H1 (cell line): ENCODE measurements around the gene AP3D1. TPM values are rescaled to one million over a fixed set of nuclear protein-coding genes. Genes with fewer than 3 reads are reported as not detected.

Experiments
- CTCF ChIA-PET: fragments of 300-600 bp; sonication (Branson Sonifier 250); formaldehyde crosslinking; loops from one replicate; lab custom pipeline; 2021; ENCODE audit not compliant: partially characterized antibody; lab: Charles Lee
- POLR2A ChIA-PET: fragments of 300-600 bp; sonication (Branson Sonifier 250); formaldehyde crosslinking; loops from one replicate; lab custom pipeline; 2021; ENCODE audit warnings: inconsistent platforms; ENCODE audit not compliant: partially characterized antibody; lab: Charles Lee
- DNase-seq, 2 experiments: peaks; one replicate each; pipeline versions ENCODE4 v3.0.0 to v3.0.0-alpha.2; 2010 to 2022; ENCODE audit warnings: low spot score in 2 of 2, low read depth in 1 of 2, mixed read lengths in 1 of 2
- FAIRE-seq: peaks from 2 replicates; lab custom pipeline; 2011; peaks lifted over from hg19 to GRCh38; lab: Jason Lieb, UNC
- H2AFZ ChIP-seq: 2 replicates; pipeline ENCODE4 v1.8.1; 2012; ENCODE audit warnings: low read length, inconsistent platforms
- H2AK5ac ChIP-seq: 2 replicates; pipeline ENCODE4 v1.6.1; 2013; ENCODE audit warnings: low read depth, low read length
- H2BK120ac ChIP-seq: replicated peaks from 2 replicates; pipeline ENCODE3; 2013; ENCODE audit warnings: low read depth, low read length, inconsistent platforms
- H2BK12ac ChIP-seq: 2 replicates; pipeline ENCODE4 v1.6.1; 2013; ENCODE audit warnings: low read depth, low read length
- H2BK15ac ChIP-seq: 2 replicates; pipeline ENCODE4 v1.6.1; 2013; ENCODE audit warnings: low read length
- H2BK20ac ChIP-seq: 2 replicates; pipeline ENCODE4 v1.6.1; 2013; ENCODE audit warnings: low read length
- H2BK5ac ChIP-seq: 2 replicates; pipeline ENCODE4 v1.6.1; 2013; ENCODE audit warnings: low read depth, low read length
- H3K14ac ChIP-seq: 2 replicates; pipeline ENCODE4 v1.6.1; 2013; ENCODE audit warnings: inconsistent platforms; ENCODE audit not compliant: insufficient read length
- H3K18ac ChIP-seq: 2 replicates; pipeline ENCODE4 v1.6.1; 2013; ENCODE audit warnings: low read length; ENCODE audit errors: extremely low read depth
- H3K23ac ChIP-seq: 2 replicates; pipeline ENCODE4 v1.6.1; 2013; ENCODE audit warnings: inconsistent platforms; ENCODE audit not compliant: insufficient read length
- H3K23me2 ChIP-seq: 2 replicates; pipeline ENCODE4 v1.6.1; 2013; ENCODE audit warnings: low read depth, low read length
- H3K27ac ChIP-seq: 2 replicates; pipeline ENCODE4 v1.6.1; 2011; ENCODE audit warnings: low read depth, low read length, inconsistent platforms
- H3K27me3 ChIP-seq, 4 experiments: replicated peaks in 1 of 4; 1 replicate in 1 of 4; 2 replicates in 3 of 4; pipeline versions ENCODE4 v1.6.1 to v1.8.1; 2011 to 2013; ENCODE audit warnings: low read length in 3 of 4, mild to moderate bottlenecking in 3 of 4, inconsistent platforms in 2 of 4, mixed read lengths in 2 of 4, moderate library complexity in 1 of 4; ENCODE audit not compliant: control insufficient read depth in 3 of 4, insufficient read depth in 3 of 4; ENCODE audit errors: extremely low read depth in 1 of 4
- H3K36me3 ChIP-seq, 4 experiments: 2 replicates each; pipeline versions ENCODE4 v1.6.1 to v1.8.1; 2011 to 2013; ENCODE audit warnings: mild to moderate bottlenecking in 4 of 4, low read length in 3 of 4, moderate library complexity in 2 of 4, control low read depth in 1 of 4, inconsistent platforms in 1 of 4; ENCODE audit not compliant: insufficient read depth in 4 of 4, control insufficient read depth in 2 of 4
- H3K4ac ChIP-seq: replicated peaks from 2 replicates; pipeline ENCODE3; 2013; ENCODE audit warnings: low read length, low read depth, mixed read lengths, inconsistent platforms; ENCODE audit not compliant: insufficient read length
- H3K4me1 ChIP-seq, 4 experiments: replicated peaks in 1 of 4; 1 replicate in 1 of 4; 2 replicates in 3 of 4; pipeline versions ENCODE4 v1.6.1 to v1.8.1; 2011 to 2013; ENCODE audit warnings: low read length in 3 of 4, inconsistent platforms in 2 of 4, mixed read lengths in 1 of 4; ENCODE audit not compliant: insufficient read depth in 4 of 4, control insufficient read depth in 3 of 4
- H3K4me2 ChIP-seq, 2 experiments: 2 replicates each; pipeline versions ENCODE4 v1.6.1 to v1.8.1; 2011 to 2013; ENCODE audit warnings: low read depth in 2 of 2, low read length in 2 of 2, control low read depth in 1 of 2, inconsistent platforms in 1 of 2, mild to moderate bottlenecking in 1 of 2; ENCODE audit not compliant: insufficient read depth in 1 of 2
- H3K4me3 ChIP-seq, 4 experiments: fragments of 200-600, 300-600 bp in 1 of 4; sonication (generic), shearing (Covaris generic), sonication (Bioruptor Twin) in 1 of 4; 2 replicates each; pipeline versions ENCODE4 v1.5.1 to v1.8.1; 2011 to 2016; ENCODE audit warnings: low read length in 4 of 4, low read depth in 3 of 4, control low read depth in 2 of 4, inconsistent platforms in 2 of 4, mild to moderate bottlenecking in 2 of 4, mixed read lengths in 1 of 4, moderate library complexity in 1 of 4; ENCODE audit not compliant: insufficient read depth in 2 of 4; ENCODE audit errors: extremely low read depth in 1 of 4
- H3K56ac ChIP-seq: replicated peaks from 2 replicates; pipeline ENCODE3; 2013; ENCODE audit warnings: low read depth, mild to moderate bottlenecking, mixed read lengths, low read length, inconsistent platforms; ENCODE audit not compliant: insufficient read length
- H3K79me1 ChIP-seq: 2 replicates; pipeline ENCODE4 v1.6.1; 2013; ENCODE audit warnings: low read depth, low read length, control low read depth
- H3K79me2 ChIP-seq, 2 experiments: 2 replicates each; pipeline versions ENCODE4 v1.6.1 to v1.8.1; 2012 to 2013; ENCODE audit warnings: low read length in 2 of 2, mild to moderate bottlenecking in 2 of 2, inconsistent platforms in 1 of 2; ENCODE audit not compliant: insufficient read depth in 2 of 2, control insufficient read depth in 1 of 2
- H3K9ac ChIP-seq, 4 experiments: replicated peaks in 1 of 4; 1 replicate in 1 of 4; 2 replicates in 3 of 4; pipeline versions ENCODE4 v1.6.1 to v1.8.1; 2011 to 2013; ENCODE audit warnings: low read depth in 3 of 4, low read length in 3 of 4, control low read depth in 2 of 4, mild to moderate bottlenecking in 2 of 4, moderate library complexity in 2 of 4, inconsistent platforms in 1 of 4; ENCODE audit errors: extremely low read depth in 1 of 4
- H3K9me3 ChIP-seq, 2 experiments: 2 replicates each; pipeline versions ENCODE4 v1.6.1 to v1.8.1; 2012 to 2013; ENCODE audit warnings: mild to moderate bottlenecking in 2 of 2, moderate library complexity in 2 of 2, control low read depth in 1 of 2, inconsistent platforms in 1 of 2, low read depth in 1 of 2, low read length in 1 of 2, mixed read lengths in 1 of 2; ENCODE audit not compliant: insufficient read depth in 2 of 2
- H4K20me1 ChIP-seq, 2 experiments: replicated peaks in 1 of 2; 2 replicates each; pipeline versions ENCODE3 to v1.8.1; 2011 to 2013; ENCODE audit warnings: inconsistent platforms in 2 of 2, low read length in 2 of 2, mild to moderate bottlenecking in 1 of 2; ENCODE audit not compliant: insufficient read depth in 2 of 2, control insufficient read depth in 1 of 2
- H4K5ac ChIP-seq: 2 replicates; pipeline ENCODE4 v1.6.1; 2013; ENCODE audit warnings: low read length, low read depth, mixed read lengths, inconsistent platforms; ENCODE audit not compliant: insufficient read length
- H4K8ac ChIP-seq: 2 replicates; pipeline ENCODE4 v1.8.0; 2013; ENCODE audit warnings: mild to moderate bottlenecking, moderate library complexity, low read length, inconsistent platforms; ENCODE audit not compliant: insufficient read depth; ENCODE audit errors: extremely low read depth
- H4K91ac ChIP-seq: replicated peaks from 2 replicates; pipeline ENCODE3; 2013; ENCODE audit warnings: low read length, mixed read lengths, inconsistent platforms; ENCODE audit not compliant: insufficient read length
- CTBP2 ChIP-seq: IDR thresholded peaks from 2 replicates; pipeline ENCODE4 v1.7.0; 2011; ENCODE audit warnings: borderline replicate concordance, mild to moderate bottlenecking, moderate library complexity, mixed read lengths, low read length; ENCODE audit not compliant: insufficient read depth, insufficient read length
- EGR1 ChIP-seq: IDR thresholded peaks from 2 replicates; pipeline ENCODE4 v1.6.1; 2011; ENCODE audit warnings: low read depth, low read length, borderline replicate concordance
- HDAC2 ChIP-seq, 2 experiments: fragments of 300-600 bp in 1 of 2; sonication (generic) in 1 of 2; IDR thresholded peaks; 2 replicates each; pipeline ENCODE4 v1.6.1; 2011 to 2012; ENCODE audit warnings: low read depth in 2 of 2, low read length in 2 of 2, mild to moderate bottlenecking in 2 of 2, moderate library complexity in 2 of 2, borderline replicate concordance in 1 of 2, inconsistent platforms in 1 of 2
- HDAC6 ChIP-seq: IDR thresholded peaks from one replicate; pipeline ENCODE4 v1.7.1; 2012; ENCODE audit warnings: low read depth, mild to moderate bottlenecking, inconsistent platforms, low read length, moderate library complexity
- POLR2A ChIP-seq, 2 experiments: IDR thresholded peaks; 1 replicate in 1 of 2; 2 replicates in 1 of 2; pipeline ENCODE4 v1.6.1; 2011; ENCODE audit warnings: low read depth in 2 of 2, low read length in 2 of 2, mild to moderate bottlenecking in 2 of 2; ENCODE audit errors: control extremely low read depth in 1 of 2
- RAD21 ChIP-seq, 2 experiments: IDR thresholded peaks in 1 of 2; conservative IDR thresholded peaks in 1 of 2; 2 replicates each; pipeline ENCODE4 v1.6.1; 2011; ENCODE audit warnings: low read depth in 2 of 2, low read length in 2 of 2, improper control_type of control experiment in 1 of 2, inconsistent platforms in 1 of 2, mild to moderate bottlenecking in 1 of 2, moderate library complexity in 1 of 2
- TBP ChIP-seq: IDR thresholded peaks from 2 replicates; pipeline ENCODE4 v1.6.1; 2011; ENCODE audit warnings: low read depth, low read length, improper control_type of control experiment
- TEAD4 ChIP-seq: IDR thresholded peaks from 2 replicates; pipeline ENCODE4 v1.6.1; 2012; ENCODE audit warnings: low read depth, low read length, inconsistent platforms, mixed read lengths
- WGBS, 2 experiments: shearing (Covaris generic) in 1 of 2; methylation state at CpG; one replicate each; pipeline versions ENCODE4 v1.1.6 to v1.1.7; 2013 to 2015; ENCODE audit warnings: low lambda C conversion rate in 2 of 2, mixed read lengths in 2 of 2, inconsistent platforms in 1 of 2, low coverage in 1 of 2, missing lambda C conversion rate in 1 of 2; ENCODE audit not compliant: insufficient replicate concordance in 2 of 2, insufficient coverage in 1 of 2, insufficient read length in 1 of 2; ENCODE audit errors: extremely low coverage in 1 of 2, missing lambda C conversion rate in 1 of 2; 5-methylcytosine and 5-hydroxymethylcytosine counted together
- polyA plus RNA-seq, 7 experiments: library from polyadenylated mRNA; depleted of rRNA in 3 of 7; stranded (reverse) in 5 of 7; unstranded in 2 of 7; fragments of >200 nt in 5 of 7; fragments of 200-250 nt in 2 of 7; gene quantifications; 1 replicate in 5 of 7; 2 replicates in 1 of 7; 4 replicates in 1 of 7; pipeline versions ENCODE4 v1.2.1 to v1.2.3, GENCODE V29; 2011 to 2013; ENCODE audit warnings: missing spikeins in 2 of 7, mixed read lengths in 2 of 7
- total RNA-seq: library from RNA; stranded (reverse); fragmentation: NEBNext Ultra II Directional; extraction: Animal tissue kit (Norgen Biotek cat#: 25700); gene quantifications from 2 replicates; pipeline ENCODE4 v1.2.1, GENCODE V29; 2021
- TF ChIP-seq, protein P1 (sequence below): IDR thresholded peaks from 2 replicates; pipeline ENCODE4 v1.6.1; 2011; ENCODE audit warnings: low read depth, mild to moderate bottlenecking, low read length; ENCODE audit not compliant: insufficient read depth

AP3D1 gene
- total and polyA plus RNA-seq, 2 of the 8 experiments (the other 6 are each of a cell fraction or from before 2014, with no cell fraction given): 161 to 174 TPM

DNA sequence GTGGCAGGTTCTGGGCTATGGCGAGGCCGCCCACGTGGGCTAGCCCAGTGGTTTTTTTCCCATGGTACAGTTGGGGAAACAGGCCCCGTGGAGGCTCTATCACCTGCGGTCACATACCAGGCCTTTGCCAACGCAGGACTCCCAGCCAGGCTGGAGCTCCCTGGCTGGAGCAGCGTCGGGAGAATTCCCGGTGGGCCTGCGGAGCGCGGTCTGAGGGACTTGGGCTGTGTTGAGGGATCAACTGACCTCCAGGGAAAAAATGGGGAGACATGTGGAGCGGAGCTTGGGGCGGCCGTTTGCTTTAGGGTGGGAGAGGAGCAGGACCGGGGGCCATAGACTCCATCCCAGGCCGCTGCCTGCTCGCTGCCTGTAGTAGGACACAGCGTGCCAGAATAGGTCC, 28.7 kb upstream of the AP3D1 start:
- Histone ChIP-seq H3K79me2 (peaks cover 0 to 76% of the 10 kb centered on the region in 2 experiments; a peak in 2 of 4 replicates), H3K56ac (no peak overlapping the region), H3K18ac (no peak overlapping the region), H4K8ac (no peak overlapping the region), H4K5ac (no peak overlapping the region), H2AFZ (no peak overlapping the region), H2BK12ac (no peak overlapping the region), H3K9ac (no peak overlapping the region), H3K4me1 (no peaks in the 10 kb centered on the region; a peak in 1 of 7 replicates), H3K4me2 (no peak overlapping the region), H3K4ac (no peak overlapping the region), H3K23me2 (no peaks in the 10 kb centered on the region), H3K23ac (no peak overlapping the region), H2BK15ac (no peak overlapping the region), H2AK5ac (no peak overlapping the region), H3K4me3 (no peak overlapping the region), H3K14ac (no peak overlapping the region), H2BK5ac (no peak overlapping the region; the same call in 1 of the 2 replicates), H3K9me3 (no peaks in the 10 kb centered on the region), H2BK120ac (no peak overlapping the region), H3K27me3 (no peaks in the 10 kb centered on the region), H4K20me1 (peaks cover 5 to 31% of the 10 kb centered on the region in 2 experiments), H4K91ac (no peak overlapping the region), H3K79me1 (peaks cover 40% of the 10 kb centered on the region), H2BK20ac (no peak overlapping the region), H3K36me3 (peaks cover 0 to 4% (median 2%) of the 10 kb centered on the region in 4 experiments; a peak in 5 of 8 replicates), H3K27ac (no peak overlapping the region)
- FAIRE-seq (no peak), DNase-seq (no peak)
- WGBS, 2 experiments: 91% methylated on average over 19 of the region's 19 CpGs; no CpG with 5 or more reads in 1 of the 2 experiments
- ChIA-PET CTCF (interaction anchor here (0.9 to 5.3 kb wide), 4 partner anchors 9 to 20 kb away, joined by 3 to 32 read pairs (median 11); no protein-coding TSS in a partner anchor), POLR2A (interaction anchor here (0.6 to 1.8 kb wide), 3 partner anchors 19 to 267 kb away, joined by 3 to 5 read pairs (median 4); no protein-coding TSS in a partner anchor)
- TF ChIP-seq EGR1 (no peak), HDAC6 (no peak), POLR2A (IDR thresholded peaks at IDR 0.05; ENCODE audit: control extremely low read depth in 1 of 2, low read depth in 2 of 2, low read length in 2 of 2) (no peak), TEAD4 (no peak), RAD21 (IDR thresholded peaks at IDR 0.05 in 1 of 2, conservative IDR thresholded peaks at IDR 0.05 in 1 of 2; ENCODE audit: low read depth in 2 of 2, low read length in 2 of 2) (no peak), CTBP2 (no peak), HDAC2 (IDR thresholded peaks at IDR 0.05; ENCODE audit: borderline replicate concordance in 1 of 2, low read depth in 2 of 2, low read length in 2 of 2) (no peak), TBP (no peak)
- TF ChIP-seq, protein P1, sequence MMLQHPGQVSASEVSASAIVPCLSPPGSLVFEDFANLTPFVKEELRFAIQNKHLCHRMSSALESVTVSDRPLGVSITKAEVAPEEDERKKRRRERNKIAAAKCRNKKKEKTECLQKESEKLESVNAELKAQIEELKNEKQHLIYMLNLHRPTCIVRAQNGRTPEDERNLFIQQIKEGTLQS: no peak
